ENCODE data around the gene ST6GAL1.

The ST6GAL1 gene

DNA sequence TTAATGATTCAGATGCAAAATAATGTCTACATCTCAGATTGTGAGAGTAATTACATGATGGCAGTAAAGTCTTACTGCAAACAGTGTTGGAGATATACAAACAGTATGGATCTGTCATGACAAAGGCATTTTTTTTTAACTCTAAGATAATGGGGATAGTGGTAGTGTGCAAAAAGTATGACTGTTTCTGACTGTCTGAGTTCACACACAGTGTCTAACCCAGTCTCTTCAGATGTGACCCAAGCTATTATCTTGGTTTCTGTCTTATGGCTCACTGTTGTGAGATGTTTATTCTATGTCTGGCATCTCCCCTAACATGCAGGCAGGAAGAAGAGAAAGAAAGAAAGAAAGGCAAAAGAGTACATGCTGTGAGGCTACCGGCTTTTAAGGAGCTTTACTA is 191.9 kb downstream of the ST6GAL1 start:
- DNase-seq (ENCODE audit: low read depth), result no peak
- TF ChIP-seq POLR2A (IDR thresholded peaks at IDR 0.05; ENCODE audit: extremely low read depth, insufficient read length), result no peak
- TF ChIP-seq, protein P1, sequence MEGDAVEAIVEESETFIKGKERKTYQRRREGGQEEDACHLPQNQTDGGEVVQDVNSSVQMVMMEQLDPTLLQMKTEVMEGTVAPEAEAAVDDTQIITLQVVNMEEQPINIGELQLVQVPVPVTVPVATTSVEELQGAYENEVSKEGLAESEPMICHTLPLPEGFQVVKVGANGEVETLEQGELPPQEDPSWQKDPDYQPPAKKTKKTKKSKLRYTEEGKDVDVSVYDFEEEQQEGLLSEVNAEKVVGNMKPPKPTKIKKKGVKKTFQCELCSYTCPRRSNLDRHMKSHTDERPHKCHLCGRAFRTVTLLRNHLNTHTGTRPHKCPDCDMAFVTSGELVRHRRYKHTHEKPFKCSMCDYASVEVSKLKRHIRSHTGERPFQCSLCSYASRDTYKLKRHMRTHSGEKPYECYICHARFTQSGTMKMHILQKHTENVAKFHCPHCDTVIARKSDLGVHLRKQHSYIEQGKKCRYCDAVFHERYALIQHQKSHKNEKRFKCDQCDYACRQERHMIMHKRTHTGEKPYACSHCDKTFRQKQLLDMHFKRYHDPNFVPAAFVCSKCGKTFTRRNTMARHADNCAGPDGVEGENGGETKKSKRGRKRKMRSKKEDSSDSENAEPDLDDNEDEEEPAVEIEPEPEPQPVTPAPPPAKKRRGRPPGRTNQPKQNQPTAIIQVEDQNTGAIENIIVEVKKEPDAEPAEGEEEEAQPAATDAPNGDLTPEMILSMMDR (IDR thresholded peaks at IDR 0.05; ENCODE audit: low read depth, low read length), result no peak
- TF ChIP-seq, protein P2, sequence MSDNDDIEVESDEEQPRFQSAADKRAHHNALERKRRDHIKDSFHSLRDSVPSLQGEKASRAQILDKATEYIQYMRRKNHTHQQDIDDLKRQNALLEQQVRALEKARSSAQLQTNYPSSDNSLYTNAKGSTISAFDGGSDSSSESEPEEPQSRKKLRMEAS (IDR thresholded peaks at IDR 0.05; ENCODE audit: low read depth, low read length), result no peak
- no peak for TF ChIP-seq MYC (IDR thresholded peaks at IDR 0.05; ENCODE audit: low read depth, low read length)

DNA sequence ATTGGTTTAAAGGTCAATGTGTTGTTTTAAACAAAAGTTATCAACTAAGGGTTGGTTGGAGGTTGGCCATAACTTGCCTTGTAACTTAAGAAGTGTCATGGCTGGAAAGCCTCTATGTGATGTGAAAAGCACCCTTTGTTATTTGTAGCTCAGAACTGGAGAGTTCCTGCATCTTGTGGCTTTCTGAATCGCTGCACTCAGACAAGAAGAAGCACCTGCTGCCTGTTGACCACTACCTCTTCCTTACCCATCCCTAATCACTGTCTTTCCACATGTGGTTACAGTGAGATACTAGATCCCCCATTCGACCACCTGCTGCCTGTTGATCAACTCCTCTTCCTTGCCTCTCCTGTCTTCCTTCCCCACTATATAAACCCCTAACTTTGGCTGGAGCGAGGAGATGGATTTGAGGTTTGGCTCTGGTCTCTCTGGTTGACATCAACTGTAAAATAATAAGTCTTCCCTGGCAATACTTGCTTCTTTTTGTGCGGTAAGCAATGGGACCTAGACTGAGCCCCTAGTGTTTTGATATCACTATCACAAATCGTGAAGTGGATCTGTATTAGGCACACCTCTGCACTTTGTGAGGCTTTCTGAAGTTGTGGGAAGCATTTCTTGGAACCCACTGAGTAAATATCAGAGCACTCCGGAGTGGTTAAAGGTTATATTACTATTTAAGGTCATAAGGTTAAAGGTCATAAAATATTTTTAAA is 195.1 kb downstream of the ST6GAL1 start:
- no peak for DNase-seq (ENCODE audit: low read depth)
- H3K4me3 ChIP-seq (ENCODE audit: low read depth, low read length), result no peak overlapping the region
- no peak for TF ChIP-seq POLR2A (IDR thresholded peaks at IDR 0.05; ENCODE audit: extremely low read depth, insufficient read length)
- TF ChIP-seq, protein P1 (IDR thresholded peaks at IDR 0.05; ENCODE audit: low read depth, low read length), result no peak
- TF ChIP-seq, protein P2 (IDR thresholded peaks at IDR 0.05; ENCODE audit: low read depth, low read length), result no peak

More for the DNA sequence above, 191.9 kb downstream of the ST6GAL1 start:
- H3K4me3 ChIP-seq (ENCODE audit: low read depth, low read length), result no peak overlapping the region

Measured in NB4 (cell line).